Measurements from ENCODE around the gene PTBP1. TPM values are rescaled to one million over a fixed set of nuclear protein-coding genes. Genes with fewer than 3 reads are reported as not detected.

The PTBP1 gene
- total RNA-seq, 2 experiments from 2014 or later, result 524 to 526 TPM

DNA sequence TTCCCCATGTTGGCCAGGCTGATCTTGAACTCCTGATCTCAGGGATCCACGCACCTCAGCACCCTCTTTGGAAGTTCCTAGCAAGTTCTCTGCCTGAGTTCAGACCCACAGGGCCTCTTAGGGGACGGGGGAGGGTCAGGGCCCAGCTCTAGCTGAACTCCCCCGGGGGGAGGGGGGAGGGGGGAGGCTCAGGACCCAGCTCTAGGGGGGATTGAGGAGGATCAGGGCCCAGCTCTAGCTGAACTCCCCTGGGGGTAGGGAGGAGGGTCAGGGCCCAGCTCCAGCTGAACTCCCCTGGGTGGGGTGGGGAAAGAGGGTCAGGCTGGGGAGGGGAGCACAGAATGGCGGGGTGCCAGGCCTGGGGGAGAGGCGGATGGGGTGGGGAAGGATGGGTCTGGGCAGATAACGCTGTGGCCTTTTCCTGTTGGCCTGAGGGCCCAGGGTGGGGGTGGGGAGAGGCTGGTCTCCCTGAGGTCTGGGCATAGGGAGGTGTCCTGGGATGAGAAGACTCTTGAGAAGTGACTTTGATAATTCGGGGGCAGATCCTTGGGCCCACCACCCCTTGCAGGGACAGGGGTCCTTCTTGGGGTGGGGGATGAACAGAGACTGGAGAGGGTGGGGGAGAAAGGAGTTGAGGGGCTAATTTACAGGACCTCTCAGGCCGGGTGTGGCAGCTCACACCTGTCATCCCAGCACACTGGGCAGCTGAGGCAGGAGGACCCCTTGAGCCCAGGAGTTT, 5.5 kb upstream of the PTBP1 start:
- no peak overlapping the region for H3K4me3 Mint-ChIP-seq
- H3K9me3 Mint-ChIP-seq (ENCODE audit: insufficient read depth), result no peaks in the 10 kb centered on the region
- DNase-seq (no peak), ATAC-seq (no peak)
- no peak overlapping the region for H3K27ac Mint-ChIP-seq
- POLR2A ChIA-PET, result no interaction called here
- peaks cover 2% of the 10 kb centered on the region for H3K27me3 Mint-ChIP-seq (ENCODE audit: low read depth)
- CTCF ChIA-PET, result no interaction called here
- peaks cover 4% of the 10 kb centered on the region for H3K4me1 Mint-ChIP-seq (ENCODE audit: low read depth)
- H3K36me3 Mint-ChIP-seq (ENCODE audit: low read depth), result no peaks in the 10 kb centered on the region

DNA sequence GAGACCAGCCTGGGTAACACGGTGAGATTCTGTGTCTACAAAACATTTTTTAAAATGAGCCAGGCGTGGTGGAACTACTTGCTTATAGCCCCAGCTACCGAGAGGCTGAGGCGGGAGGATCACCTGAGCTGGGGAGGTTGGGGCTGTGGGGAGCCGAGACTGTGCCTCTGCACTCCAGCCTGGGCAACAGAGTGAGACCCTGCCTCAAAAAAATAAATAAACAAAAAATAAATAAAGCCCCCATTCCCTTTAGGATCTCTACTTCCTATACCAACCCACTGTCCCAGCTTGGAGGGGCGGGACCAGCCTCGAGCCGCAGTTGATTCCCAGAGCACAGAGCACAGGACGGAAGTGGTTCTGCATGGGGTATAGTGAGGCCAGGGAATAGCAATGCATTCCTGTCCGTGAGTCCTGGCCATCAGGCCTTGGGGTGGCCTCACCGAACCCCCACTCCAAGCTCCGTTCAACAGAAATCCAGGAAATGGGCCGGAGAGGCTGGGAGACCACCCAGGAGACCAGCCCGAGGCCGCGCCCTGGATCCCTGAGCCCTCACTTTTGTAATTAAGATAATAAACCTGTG, 4.9 kb upstream of the PTBP1 start:
- H3K4me3 Mint-ChIP-seq, result no peak overlapping the region
- H3K9me3 Mint-ChIP-seq (ENCODE audit: insufficient read depth), result no peaks in the 10 kb centered on the region
- H3K27ac Mint-ChIP-seq, result no peak overlapping the region
- DNase-seq (no peak), ATAC-seq (no peak)
- H3K27me3 Mint-ChIP-seq (ENCODE audit: low read depth), result peaks cover 2% of the 10 kb centered on the region
- H3K36me3 Mint-ChIP-seq (ENCODE audit: low read depth), result no peaks in the 10 kb centered on the region
- H3K4me1 Mint-ChIP-seq (ENCODE audit: low read depth), result peaks cover 6% of the 10 kb centered on the region
- ChIA-PET POLR2A (no interaction called here), CTCF (no interaction called here)

DNA sequence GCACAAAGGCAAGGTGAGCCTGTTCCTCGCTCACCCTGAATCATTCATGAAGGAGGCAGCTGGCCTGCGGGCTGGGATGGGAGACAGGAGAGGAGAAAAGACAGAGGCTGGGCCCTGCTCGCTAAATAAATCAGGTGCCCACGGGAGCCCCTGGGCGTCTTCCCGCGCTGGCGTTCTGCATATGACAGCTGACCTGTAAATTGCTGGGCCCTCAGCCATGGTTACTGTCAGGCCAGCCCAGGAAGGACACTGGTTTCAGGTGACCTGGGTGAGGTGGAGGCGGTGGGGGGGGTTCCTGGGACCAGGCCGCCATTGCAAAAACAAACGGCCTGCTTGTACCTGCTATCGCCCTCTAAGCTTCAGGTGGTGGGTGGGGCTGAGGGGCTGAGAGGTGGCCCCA, 3.4 kb upstream of the PTBP1 start:
- ChIA-PET POLR2A (interaction anchor here (0.6 kb wide), 1 partner anchor 232 kb away, joined by 3 read pairs; no protein-coding TSS in a partner anchor), CTCF (no interaction called here)
- Mint-ChIP-seq H3K27me3 (ENCODE audit: low read depth) (peaks cover 2% of the 10 kb centered on the region), H3K36me3 (ENCODE audit: low read depth) (peaks cover 5% of the 10 kb centered on the region), H3K9me3 (ENCODE audit: insufficient read depth) (no peaks in the 10 kb centered on the region), H3K4me3 (no peak overlapping the region), H3K27ac (no peak overlapping the region), H3K4me1 (ENCODE audit: low read depth) (peaks cover 6% of the 10 kb centered on the region)
- DNase-seq, result no peak
- ATAC-seq, result no peak

DNA sequence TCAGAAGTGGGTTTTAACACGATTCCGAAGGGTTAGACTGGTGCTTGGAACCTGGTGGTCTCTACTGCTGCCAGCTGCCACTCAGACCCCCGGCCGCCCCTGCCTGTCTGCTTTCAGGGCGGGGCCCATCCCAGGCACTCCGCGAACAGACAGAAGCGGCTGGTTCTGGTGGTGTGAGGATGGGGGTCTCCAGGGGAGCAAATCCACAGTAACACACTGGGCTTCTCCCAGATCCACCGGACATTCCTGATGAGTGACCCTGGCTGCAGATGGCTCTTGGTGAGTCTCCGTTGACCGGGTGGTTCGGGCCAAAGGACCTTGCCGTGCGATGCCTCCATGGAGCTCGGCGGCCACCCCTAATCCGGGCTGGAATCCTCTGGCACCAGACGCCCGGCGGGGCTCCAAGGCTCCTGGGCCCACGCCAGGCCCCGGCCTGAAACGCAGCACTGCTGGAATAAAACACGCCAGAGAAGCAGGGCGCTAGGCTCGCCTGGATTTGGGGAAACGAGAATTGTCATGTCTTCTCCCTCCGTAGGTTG, 2.1 kb upstream of the PTBP1 start:
- no peaks in the 10 kb centered on the region for H3K9me3 Mint-ChIP-seq (ENCODE audit: insufficient read depth)
- H3K36me3 Mint-ChIP-seq (ENCODE audit: low read depth), result peaks cover 17% of the 10 kb centered on the region
- DNase-seq, result no peak
- ChIA-PET POLR2A (no interaction called here), CTCF (no interaction called here)
- no peak for ATAC-seq
- H3K27ac Mint-ChIP-seq, result no peak overlapping the region
- peak overlapping the region; percentile 18 for H3K4me3 Mint-ChIP-seq
- H3K4me1 Mint-ChIP-seq (ENCODE audit: low read depth), result peaks cover 14% of the 10 kb centered on the region
- H3K27me3 Mint-ChIP-seq (ENCODE audit: low read depth), result no peaks in the 10 kb centered on the region

DNA sequence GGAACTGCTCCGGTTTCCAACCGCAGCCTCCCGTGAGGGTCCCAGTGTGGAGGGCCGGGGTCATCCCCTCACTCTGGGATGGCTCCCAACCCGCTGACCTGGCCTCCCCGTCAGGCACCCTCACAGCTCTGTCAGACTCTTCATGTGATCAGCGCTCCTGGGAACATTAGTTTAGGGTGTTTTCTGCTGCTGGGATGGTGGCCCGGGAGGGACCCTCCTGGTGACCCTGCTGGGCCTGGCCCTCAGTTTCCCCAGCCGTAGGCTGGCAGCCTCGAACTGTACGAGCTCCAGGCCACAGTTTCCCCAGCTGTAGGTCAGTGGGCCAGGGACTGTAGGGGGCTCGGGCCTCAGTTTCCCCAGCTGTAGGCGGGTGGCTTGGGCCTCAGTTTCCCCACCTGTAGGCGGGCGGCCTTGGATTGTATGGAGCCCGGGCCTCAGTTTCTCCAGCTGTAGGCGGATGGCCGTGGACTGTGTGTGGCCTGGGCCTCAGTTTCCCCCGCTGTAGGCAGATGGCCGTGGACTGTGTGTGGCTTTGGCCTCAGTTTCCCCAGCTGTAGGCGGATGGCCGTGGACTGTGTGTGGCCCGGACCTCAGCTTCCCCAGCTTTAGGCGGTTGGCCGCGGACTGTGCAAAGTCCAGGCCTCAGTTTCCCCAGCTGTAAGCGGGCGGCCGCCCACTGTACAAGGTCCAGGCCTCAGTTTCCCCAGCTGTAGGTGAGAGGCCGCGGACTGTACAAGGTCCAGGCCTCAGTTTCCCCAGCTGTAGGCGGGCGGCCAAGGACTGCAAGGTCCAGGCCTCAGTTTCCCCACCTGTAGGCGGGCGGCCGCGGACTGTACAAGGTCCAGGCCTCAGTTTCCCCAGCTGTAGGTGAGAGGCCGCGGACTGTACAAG, 1.3 kb upstream of the PTBP1 start:
- ATAC-seq, result no peak
- no peak overlapping the region for H3K27ac Mint-ChIP-seq

DNA sequence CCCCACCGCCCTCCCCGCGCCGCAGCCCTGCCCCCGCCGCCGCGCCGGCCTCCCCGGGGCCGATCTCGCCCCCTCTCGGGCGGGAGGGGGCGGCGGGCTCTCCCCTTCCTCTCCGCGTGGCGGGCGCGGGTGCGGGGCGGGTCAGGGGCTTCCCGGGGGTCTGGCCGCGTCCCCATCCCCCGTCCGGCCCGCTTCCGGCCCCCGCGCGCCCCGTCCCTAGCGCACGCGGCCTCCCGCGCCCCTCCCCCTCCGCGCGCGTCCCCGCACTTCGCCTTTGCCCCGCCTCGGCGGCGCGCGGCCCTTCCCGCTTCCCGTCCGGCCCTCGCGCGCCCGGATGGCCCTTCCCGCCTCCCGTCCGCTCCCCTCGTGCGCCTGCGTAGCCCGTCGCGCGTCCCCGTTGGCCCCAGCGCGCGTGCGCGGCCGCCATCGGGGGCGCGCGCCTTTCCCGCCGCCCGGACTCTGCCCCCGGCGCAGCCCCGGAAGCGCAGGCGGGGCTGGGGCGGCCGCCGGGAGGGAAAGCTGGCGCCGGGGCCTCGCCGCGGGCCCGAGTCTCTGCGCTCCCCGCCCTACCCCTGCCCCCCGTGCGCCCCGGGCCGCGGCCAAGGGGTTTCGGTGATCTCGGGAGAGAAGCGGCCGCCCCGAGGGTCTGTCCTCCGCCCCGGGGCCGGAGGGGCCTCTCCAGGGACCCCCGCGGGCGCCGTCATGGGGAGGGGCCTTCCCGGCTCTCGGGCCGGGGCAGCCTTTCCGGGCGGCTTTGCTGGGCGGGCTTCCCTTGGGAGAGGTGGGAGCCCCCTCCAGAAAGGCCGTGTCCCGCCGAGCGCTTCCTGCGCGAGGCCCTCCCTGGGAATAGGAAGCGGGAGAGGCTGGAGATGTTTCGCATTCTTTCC, 519 bp downstream of the PTBP1 start:
- Mint-ChIP-seq H3K4me1 (ENCODE audit: low read depth) (peaks cover 39% of the 10 kb centered on the region), H3K4me3 (peak overlapping the region; percentile 91), H3K27me3 (ENCODE audit: low read depth) (no peaks in the 10 kb centered on the region), H3K36me3 (ENCODE audit: low read depth) (peaks cover 35% of the 10 kb centered on the region), H3K9me3 (ENCODE audit: insufficient read depth) (no peaks in the 10 kb centered on the region), H3K27ac (peak overlapping the region; percentile 85)
- DNase-seq, result peak; percentile 92
- CTCF ChIA-PET, result no interaction called here
- POLR2A ChIA-PET, result interaction anchor here (0.9 to 1.5 kb wide), 3 partner anchors 9 to 186 kb away, joined by 3 to 7 read pairs (median 3); partner anchors contain the start of gene WDR18
- peak; percentile 29 for ATAC-seq

More for the DNA sequence above, 1.3 kb upstream of the PTBP1 start:
- Mint-ChIP-seq H3K27me3 (ENCODE audit: low read depth) (no peaks in the 10 kb centered on the region), H3K4me3 (peak overlapping the region; percentile 91), H3K4me1 (ENCODE audit: low read depth) (peaks cover 21% of the 10 kb centered on the region), H3K36me3 (ENCODE audit: low read depth) (peaks cover 23% of the 10 kb centered on the region), H3K9me3 (ENCODE audit: insufficient read depth) (no peaks in the 10 kb centered on the region)
- DNase-seq, result no peak
- CTCF ChIA-PET, result interaction anchor here (1.1 kb wide), 1 partner anchor 285 kb away, joined by 3 read pairs; no protein-coding TSS in a partner anchor
- POLR2A ChIA-PET, result interaction anchor here (1.1 kb wide), 1 partner anchor 14 kb away, joined by 3 read pairs; no protein-coding TSS in a partner anchor

DNA sequence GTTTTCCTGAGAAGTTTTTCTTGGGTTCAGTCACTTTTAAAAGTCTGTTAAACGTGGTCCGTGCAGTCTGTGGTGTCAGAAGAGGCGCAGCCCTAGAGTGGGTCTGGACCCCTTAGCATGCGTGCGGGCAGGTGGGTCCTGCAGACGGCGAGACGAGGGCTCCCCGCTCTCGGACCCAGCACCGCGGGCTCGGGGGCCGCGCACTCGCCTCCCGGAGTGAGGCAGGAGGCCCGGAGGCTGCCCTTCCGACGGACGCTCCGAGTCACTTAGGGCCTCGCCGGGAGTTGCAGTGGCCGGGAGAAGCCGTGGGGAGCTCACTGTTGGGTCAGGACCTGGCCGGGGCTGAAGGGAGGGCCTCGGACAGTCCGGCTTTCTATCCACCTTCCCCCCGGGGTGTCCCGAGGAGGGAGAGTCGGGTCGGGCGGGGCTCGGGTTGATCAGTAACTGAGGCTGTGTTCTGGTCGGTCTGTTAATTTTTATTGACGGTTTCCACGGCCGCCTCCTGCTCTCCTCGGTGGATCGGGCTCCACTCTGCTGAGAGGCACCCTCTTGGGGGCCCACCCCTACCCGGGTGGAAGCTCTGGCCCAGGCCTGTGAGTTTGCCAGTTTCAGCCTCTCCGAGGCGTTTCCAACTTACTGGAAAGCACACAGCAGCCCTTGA, 1.3 kb downstream of the PTBP1 start:
- Mint-ChIP-seq H3K9me3 (ENCODE audit: insufficient read depth) (no peaks in the 10 kb centered on the region), H3K4me1 (ENCODE audit: low read depth) (peaks cover 45% of the 10 kb centered on the region), H3K36me3 (ENCODE audit: low read depth) (peaks cover 41% of the 10 kb centered on the region), H3K27ac (peak overlapping the region; percentile 85), H3K4me3 (peak overlapping the region; percentile 82), H3K27me3 (ENCODE audit: low read depth) (no peaks in the 10 kb centered on the region)
- POLR2A ChIA-PET, result interaction anchor here (0.9 to 1.5 kb wide), 3 partner anchors 8 to 186 kb away, joined by 3 to 7 read pairs (median 3); partner anchors contain the start of gene WDR18
- ATAC-seq, result no peak
- DNase-seq, result peak; percentile 37
- CTCF ChIA-PET, result interaction anchor here (1.1 to 1.3 kb wide), 2 partner anchors 28 to 135 kb away, joined by 3 to 5 read pairs; partner anchors contain the start of gene RNF126

DNA sequence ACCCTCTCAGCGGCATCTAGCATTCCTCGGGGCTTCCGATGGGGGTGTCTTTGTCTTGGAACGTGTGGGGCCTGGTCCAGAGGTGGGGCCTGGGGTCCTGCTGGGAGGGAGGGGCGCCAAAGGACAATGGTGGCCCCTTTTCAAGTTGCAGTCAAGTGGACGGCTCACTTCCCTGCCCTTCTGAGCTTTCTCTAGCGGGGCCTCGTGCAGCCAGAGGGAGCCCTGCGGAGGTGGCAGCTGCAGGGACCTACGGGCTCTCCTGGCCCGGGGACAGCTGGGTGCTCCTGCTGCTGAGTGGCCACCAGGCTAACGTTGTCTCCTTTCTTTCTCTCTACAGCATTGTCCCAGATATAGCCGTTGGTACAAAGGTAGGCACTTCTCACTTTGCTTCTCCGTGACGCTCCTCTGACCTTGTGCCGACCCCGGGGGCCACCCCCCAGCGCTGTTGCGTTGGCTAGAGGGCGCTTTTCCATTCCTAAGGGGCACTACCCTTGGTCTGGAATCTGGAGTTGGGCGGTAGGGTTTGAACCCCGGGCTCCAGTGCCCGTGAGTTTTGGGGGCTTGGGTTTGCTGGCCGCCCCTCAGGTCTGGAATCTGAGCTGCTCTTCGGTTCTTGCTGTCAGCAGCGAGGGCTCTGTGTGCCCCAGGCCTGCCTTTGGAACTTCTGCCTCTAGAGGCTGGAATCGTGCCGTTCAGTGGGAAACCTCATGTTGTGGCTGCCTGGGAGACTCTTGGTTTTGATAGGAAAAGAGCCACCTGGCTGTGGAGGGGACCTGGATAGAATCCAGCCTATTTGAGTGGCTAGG, 2.0 kb downstream of the PTBP1 start:
- peak; percentile 38 for DNase-seq
- Mint-ChIP-seq H3K27ac (peak overlapping the region; percentile 85), H3K4me1 (ENCODE audit: low read depth) (peaks cover 46% of the 10 kb centered on the region), H3K36me3 (ENCODE audit: low read depth) (peaks cover 48% of the 10 kb centered on the region), H3K4me3 (peak overlapping the region; percentile 82), H3K9me3 (ENCODE audit: insufficient read depth) (no peaks in the 10 kb centered on the region), H3K27me3 (ENCODE audit: low read depth) (no peaks in the 10 kb centered on the region)
- ATAC-seq, result no peak
- POLR2A ChIA-PET, result interaction anchor here (1.1 to 1.5 kb wide), 2 partner anchors 8 to 15 kb away, joined by 3 to 7 read pairs; no protein-coding TSS in a partner anchor
- CTCF ChIA-PET, result interaction anchor here (1.1 to 1.3 kb wide), 2 partner anchors 29 to 136 kb away, joined by 3 to 5 read pairs; partner anchors contain the start of gene RNF126

DNA sequence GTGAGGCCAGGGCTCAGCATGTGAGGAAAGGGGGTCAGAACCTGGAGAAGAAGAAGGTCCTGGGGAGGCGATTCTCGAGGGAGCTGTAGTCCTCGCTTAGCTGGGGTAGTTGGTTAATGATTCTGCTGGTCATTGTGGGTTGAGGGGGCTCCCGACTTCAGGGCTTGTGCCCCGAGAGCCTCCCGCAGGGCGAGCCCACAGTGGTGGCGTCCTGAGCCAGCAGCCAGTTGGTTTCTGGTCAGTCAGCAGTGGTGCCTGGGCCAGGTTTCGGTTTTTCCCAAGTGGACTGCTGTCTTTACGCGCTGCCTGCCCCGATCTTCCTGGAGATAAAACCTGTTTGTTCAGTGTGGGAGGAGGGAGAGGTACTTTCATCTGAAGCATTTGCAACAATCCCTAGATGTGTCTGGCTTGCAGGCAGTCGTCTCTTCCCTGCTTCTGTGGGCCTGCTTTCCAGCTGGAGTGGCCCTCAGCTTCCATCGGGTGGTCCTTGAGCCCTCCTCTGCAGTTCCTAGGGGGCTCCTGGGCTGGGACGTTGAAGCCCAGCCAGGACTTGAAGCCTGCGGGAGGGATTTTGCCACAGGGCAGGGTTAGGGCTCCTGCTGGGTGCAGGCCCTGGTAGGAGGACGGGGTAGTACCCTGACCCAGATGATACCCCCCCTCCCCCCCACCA, 3.2 kb downstream of the PTBP1 start:
- ChIA-PET CTCF (no interaction called here), POLR2A (interaction anchor here (0.6 to 2.0 kb wide), 2 partner anchors 306 to 469 kb away, joined by 3 to 4 read pairs; partner anchors contain the start of gene CIRBP)
- peaks cover 53% of the 10 kb centered on the region for H3K36me3 Mint-ChIP-seq (ENCODE audit: low read depth)
- no peaks in the 10 kb centered on the region for H3K9me3 Mint-ChIP-seq (ENCODE audit: insufficient read depth)
- H3K27me3 Mint-ChIP-seq (ENCODE audit: low read depth), result no peaks in the 10 kb centered on the region
- ATAC-seq, result no peak
- peaks cover 46% of the 10 kb centered on the region for H3K4me1 Mint-ChIP-seq (ENCODE audit: low read depth)
- peak overlapping the region; percentile 82 for H3K27ac Mint-ChIP-seq
- peak overlapping the region; percentile 82 for H3K4me3 Mint-ChIP-seq
- DNase-seq, result no peak
